GM10266 (cell line): Measurements from ENCODE around the gene ROM1.

Experiments used
- DNase-seq: peaks from one replicate; pipeline ENCODE4 v3.0.0; 2012; ENCODE audit errors: extremely low spot score
- CTCF ChIP-seq: IDR thresholded peaks from 2 replicates; pipeline ENCODE4 v1.5.1; 2012; ENCODE audit warnings: mild to moderate bottlenecking, low read depth; ENCODE audit not compliant: control insufficient read depth, insufficient read depth; ENCODE audit errors: missing control alignments

Gene ROM1

GRCh38 chr11:62605902-62606301 lies 7.2 kb upstream of the ROM1 start:
- TF ChIP-seq CTCF, result no peak

GRCh38 chr11:62607714-62608113 lies 5.3 kb upstream of the ROM1 start:
- TF ChIP-seq CTCF, result no peak
- DNase-seq, result no peak

More at GRCh38 chr11:62605902-62606301, 7.2 kb upstream of the ROM1 start:
- DNase-seq, result no peak

GRCh38 chr11:62608776-62609175 lies 4.3 kb upstream of the ROM1 start:
- no peak for DNase-seq
- no peak for TF ChIP-seq CTCF

GRCh38 chr11:62610403-62610802 lies 2.7 kb upstream of the ROM1 start:
- DNase-seq, result no peak
- TF ChIP-seq CTCF, result no peak

GRCh38 chr11:62610814-62611704 lies 2.0 kb upstream of the ROM1 start:
- no peak for DNase-seq
- no peak for TF ChIP-seq CTCF

GRCh38 chr11:62611705-62612365 lies 1.2 kb upstream of the ROM1 start:
- TF ChIP-seq CTCF, result no peak
- DNase-seq, result peak; percentile 78

- TF ChIP-seq CTCF, result no peak
Observed at GRCh38 chr11:62613291-62613778, 278 bp downstream of the ROM1 start.

More at GRCh38 chr11:62613291-62613778, 278 bp downstream of the ROM1 start:
- no peak for DNase-seq
